ENCODE measurements around the gene ZNF148.

The ZNF148 gene

DNA sequence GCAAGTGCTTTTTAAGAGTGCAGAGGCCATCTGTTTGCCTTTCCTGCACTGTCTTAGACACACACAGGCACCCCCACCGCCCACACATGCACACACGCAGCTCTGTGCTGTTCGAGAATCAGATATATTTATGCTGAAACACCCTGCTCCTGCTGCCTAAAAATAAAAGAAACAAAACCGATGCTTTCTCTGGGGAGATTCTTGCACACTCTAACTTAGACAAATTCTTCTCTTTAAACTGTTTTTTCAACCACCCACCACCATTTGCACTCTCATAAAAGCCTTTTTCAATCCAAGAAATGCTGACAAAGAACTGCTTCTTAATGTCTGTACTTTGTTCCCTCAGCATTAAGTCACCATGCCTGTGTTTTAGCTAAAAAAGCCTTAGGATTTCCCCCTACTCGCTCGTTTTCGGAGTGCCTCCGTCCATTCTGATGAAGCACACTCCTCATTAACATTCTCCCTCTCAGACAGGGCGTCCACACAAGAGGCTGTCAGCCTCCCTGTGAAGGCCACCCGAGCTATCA is 188.8 kb downstream of the ZNF148 start:
- no peak for TF ChIP-seq POLR2A (IDR thresholded peaks at IDR 0.05; ENCODE audit: low read depth, low read length)
- FAIRE-seq (no peak), DNase-seq (ENCODE audit: insufficient read length, low spot score) (no peak)

GRCh38 chr3:125185805-125186204 is 189.3 kb downstream of the ZNF148 start:
- TF ChIP-seq POLR2A (IDR thresholded peaks at IDR 0.05; ENCODE audit: low read depth, low read length): no peak

DNA sequence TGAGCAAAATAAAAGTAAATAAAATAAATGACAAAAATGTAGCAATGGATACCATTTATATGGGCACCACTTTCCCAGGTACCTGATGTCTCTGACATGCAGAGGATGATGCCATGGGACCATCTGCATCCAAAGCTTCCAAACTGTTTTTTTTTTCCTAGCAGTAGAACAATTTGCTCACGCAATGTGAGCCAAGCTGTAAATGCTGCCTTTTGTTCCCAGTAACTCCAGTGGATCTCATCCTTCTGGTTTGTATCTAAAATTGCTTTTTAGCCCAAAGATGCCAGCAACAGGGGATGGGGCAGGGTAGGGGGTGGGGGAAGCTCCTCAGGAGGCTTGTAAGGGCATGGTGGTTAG is 195.3 kb downstream of the ZNF148 start:
- TF ChIP-seq POLR2A (IDR thresholded peaks at IDR 0.05; ENCODE audit: low read depth, low read length): no peak
- FAIRE-seq (no peak), DNase-seq (ENCODE audit: insufficient read length, low spot score) (no peak)

More at GRCh38 chr3:125185805-125186204, 189.3 kb downstream of the ZNF148 start:
- FAIRE-seq (no peak), DNase-seq (ENCODE audit: insufficient read length, low spot score) (no peak)

DNA sequence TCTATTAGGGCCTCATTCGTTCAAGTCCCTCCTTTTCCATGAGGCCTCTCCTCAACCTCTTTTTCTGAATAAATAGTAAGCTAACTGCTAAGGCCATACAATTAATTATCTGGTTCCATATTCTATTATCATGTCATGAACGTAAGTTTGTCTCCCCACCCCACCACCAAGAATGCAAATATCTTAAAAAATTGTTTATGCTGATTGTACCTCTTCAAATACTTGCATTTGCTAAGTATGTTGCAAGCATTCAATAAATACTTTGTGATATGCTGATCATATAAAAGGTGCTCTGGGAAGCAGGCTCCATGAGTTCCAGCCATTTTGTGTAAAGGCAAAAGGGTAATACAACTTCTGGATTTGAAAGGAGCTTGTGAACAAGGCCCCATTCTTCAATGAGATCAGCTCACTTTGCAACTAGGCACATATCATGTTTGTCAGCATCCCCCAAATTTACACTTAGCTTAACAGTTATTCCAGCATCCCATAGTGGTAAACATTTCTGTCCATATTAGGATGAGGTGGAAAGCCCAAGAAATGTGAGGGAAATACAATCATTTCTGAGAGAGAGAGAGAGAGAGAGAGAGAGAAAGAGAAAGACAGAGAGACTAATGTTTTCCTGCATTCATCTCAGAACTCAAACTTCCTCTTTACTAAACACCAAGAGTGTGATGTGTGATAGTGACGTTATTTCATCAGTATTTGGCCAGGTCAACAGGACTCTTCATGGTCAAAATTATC is 195.8 kb downstream of the ZNF148 start:
- no peak for DNase-seq (ENCODE audit: insufficient read length, low spot score)
- FAIRE-seq: no peak
- TF ChIP-seq POLR2A (IDR thresholded peaks at IDR 0.05; ENCODE audit: low read depth, low read length): no peak

- no peak for TF ChIP-seq POLR2A (IDR thresholded peaks at IDR 0.05; ENCODE audit: low read depth, low read length)
- no peak for FAIRE-seq
- no peak for DNase-seq (ENCODE audit: insufficient read length, low spot score)
Measured at GRCh38 chr3:125177746-125178145, 197.4 kb downstream of the ZNF148 start.

All from H54 (cell line).